ENCODE results near the gene FSIP1.

FSIP1 gene

GRCh38 chr15:39778021-39778420 lies 4.6 kb downstream of the FSIP1 start:
- TF ChIP-seq FOXP2 (optimal IDR thresholded peaks at IDR 0.05; ENCODE audit: borderline replicate concordance, extremely low read depth, extremely low read length, insufficient read depth) (no peak), REST (IDR thresholded peaks at IDR 0.05; ENCODE audit: insufficient read depth in 1 of 2, low read depth in 2 of 2, low read length in 2 of 2) (no peak), SIN3A (IDR thresholded peaks at IDR 0.05; ENCODE audit: borderline replicate concordance, insufficient read depth, low read length) (no peak), TAF1 (IDR thresholded peaks at IDR 0.05; ENCODE audit: borderline replicate concordance, insufficient read depth, low read length) (no peak), POLR2AphosphoS5 (IDR thresholded peaks at IDR 0.05; ENCODE audit: low read depth, low read length) (no peak)

GRCh38 chr15:39777496-39777895 lies 5.1 kb downstream of the FSIP1 start:
- TF ChIP-seq SIN3A (IDR thresholded peaks at IDR 0.05; ENCODE audit: borderline replicate concordance, insufficient read depth, low read length) (no peak), FOXP2 (optimal IDR thresholded peaks at IDR 0.05; ENCODE audit: borderline replicate concordance, extremely low read depth, extremely low read length, insufficient read depth) (no peak), TAF1 (IDR thresholded peaks at IDR 0.05; ENCODE audit: borderline replicate concordance, insufficient read depth, low read length) (no peak), REST (IDR thresholded peaks at IDR 0.05; ENCODE audit: insufficient read depth in 1 of 2, low read depth in 2 of 2, low read length in 2 of 2) (no peak), POLR2AphosphoS5 (IDR thresholded peaks at IDR 0.05; ENCODE audit: low read depth, low read length) (no peak)

DNA sequence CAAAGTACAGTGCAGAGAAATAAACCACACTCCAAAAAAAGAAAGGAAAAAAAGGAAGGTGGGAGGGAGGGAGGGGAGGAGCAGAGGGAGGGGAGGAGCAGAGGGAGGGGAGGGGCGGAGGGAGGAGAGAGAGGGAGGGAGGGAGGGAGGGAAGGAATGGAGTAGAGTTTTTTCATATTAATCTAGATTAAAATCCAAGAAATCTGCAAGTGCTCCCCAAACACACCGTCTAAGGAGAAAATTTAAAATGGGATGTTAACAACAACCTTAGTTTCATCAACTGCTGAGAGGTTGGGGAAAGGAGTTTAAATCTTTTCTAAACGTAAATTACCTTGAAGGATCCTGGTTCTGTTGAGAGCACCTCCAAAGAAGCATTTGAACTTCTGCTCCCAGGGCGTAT lies 6.6 kb downstream of the FSIP1 start:
- TF ChIP-seq TAF1 (IDR thresholded peaks at IDR 0.05; ENCODE audit: borderline replicate concordance, insufficient read depth, low read length): no peak

DNA sequence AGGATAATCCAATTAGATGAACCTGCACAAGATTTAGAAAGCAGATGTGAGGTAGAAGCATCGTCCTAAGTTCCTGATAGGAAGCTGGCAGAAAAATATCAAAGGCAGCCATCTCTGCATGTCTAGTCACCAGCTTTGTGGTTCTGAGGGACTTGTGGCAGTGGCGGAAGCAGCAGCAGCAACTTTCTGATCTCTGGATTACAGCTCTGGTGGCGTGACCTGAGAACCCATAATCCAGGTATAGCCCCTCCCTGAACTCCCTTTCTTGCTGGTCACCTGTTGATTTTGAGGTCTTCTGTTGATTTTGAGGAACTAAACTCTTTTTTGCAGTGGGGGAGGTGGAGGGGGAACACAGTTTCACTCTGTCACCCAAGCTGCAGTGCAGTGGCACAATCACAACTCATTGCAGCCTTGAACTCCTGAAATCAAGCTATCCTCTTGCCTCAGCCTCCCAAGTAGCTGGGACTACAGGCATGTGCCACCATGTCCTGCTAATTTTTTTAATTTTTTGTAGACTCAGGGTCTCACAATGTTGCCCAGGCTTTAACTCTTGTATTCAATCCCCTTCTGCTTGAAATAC lies 7.9 kb downstream of the FSIP1 start:
- TF ChIP-seq REST (IDR thresholded peaks at IDR 0.05; ENCODE audit: insufficient read depth in 1 of 2, low read depth in 2 of 2, low read length in 2 of 2) (no peak), FOXP2 (optimal IDR thresholded peaks at IDR 0.05; ENCODE audit: borderline replicate concordance, extremely low read depth, extremely low read length, insufficient read depth) (no peak), TAF1 (IDR thresholded peaks at IDR 0.05; ENCODE audit: borderline replicate concordance, insufficient read depth, low read length) (no peak), SIN3A (IDR thresholded peaks at IDR 0.05; ENCODE audit: borderline replicate concordance, insufficient read depth, low read length) (no peak), POLR2AphosphoS5 (IDR thresholded peaks at IDR 0.05; ENCODE audit: low read depth, low read length) (no peak)

- TF ChIP-seq POLR2AphosphoS5 (IDR thresholded peaks at IDR 0.05; ENCODE audit: low read depth, low read length) (no peak), SIN3A (IDR thresholded peaks at IDR 0.05; ENCODE audit: borderline replicate concordance, insufficient read depth, low read length) (no peak), REST (IDR thresholded peaks at IDR 0.05; ENCODE audit: insufficient read depth in 1 of 2, low read depth in 2 of 2, low read length in 2 of 2) (no peak), FOXP2 (optimal IDR thresholded peaks at IDR 0.05; ENCODE audit: borderline replicate concordance, extremely low read depth, extremely low read length, insufficient read depth) (no peak), TAF1 (IDR thresholded peaks at IDR 0.05; ENCODE audit: borderline replicate concordance, insufficient read depth, low read length) (no peak)
Observed at GRCh38 chr15:39770748-39771689, 11.6 kb downstream of the FSIP1 start.
